Endothelial cell of umbilical vein (primary cell): Measurements from ENCODE around the gene KRT37. TPM values are rescaled to one million over a fixed set of nuclear protein-coding genes. Genes with fewer than 3 reads are reported as not detected.

Experiments
- BruUV-seq: library from RNA; stranded (reverse); fragments of 400-500 nt; replicated peaks from 2 replicates; lab custom pipeline; 2021; lab: Mats Ljungman, UMichigan
- CTCF ChIA-PET: fragments of 300-600, 350-600 bp; sonication (Branson Sonifier 250); formaldehyde crosslinking; loops from one replicate; lab custom pipeline; 2021; ENCODE audit warnings: antibody characterized with exemption, inconsistent platforms; lab: Charles Lee
- POLR2A ChIA-PET: fragments of 300-600, 350-600 bp; sonication (Branson Sonifier 250); formaldehyde crosslinking; loops from one replicate; lab custom pipeline; 2021; ENCODE audit warnings: antibody characterized with exemption, inconsistent platforms; lab: Charles Lee
- DNase-seq: peaks from one replicate; pipeline ENCODE4 v3.0.0-alpha.2; 2011; ENCODE audit warnings: low read depth, low spot score
- FAIRE-seq: peaks from 2 replicates; lab custom pipeline; 2011; peaks lifted over from hg19 to GRCh38; lab: Jason Lieb, UNC
- H2AFZ ChIP-seq: 2 replicates; pipeline ENCODE4 v1.6.0; 2012; ENCODE audit warnings: low read depth, low read length, control low read depth, inconsistent platforms
- H3K27ac ChIP-seq: 2 replicates; pipeline ENCODE4 v1.5.1; 2011; ENCODE audit warnings: low read depth, mild to moderate bottlenecking, control low read depth, low read length, moderate library complexity; ENCODE audit not compliant: insufficient read depth
- H3K27me3 ChIP-seq, 2 experiments: 2 replicates each; pipeline versions ENCODE4 v1.6.0 to v1.6.1; 2011; ENCODE audit warnings: low read length in 2 of 2, mixed read lengths in 1 of 2; ENCODE audit not compliant: control insufficient read depth in 2 of 2, insufficient read depth in 2 of 2
- H3K36me3 ChIP-seq, 2 experiments: 2 replicates in 1 of 2; 3 replicates in 1 of 2; pipeline ENCODE4 v1.5.1; 2011; ENCODE audit warnings: low read length in 2 of 2, mild to moderate bottlenecking in 1 of 2, moderate library complexity in 1 of 2; ENCODE audit not compliant: control insufficient read depth in 2 of 2, insufficient read depth in 2 of 2; ENCODE audit errors: extremely low read depth in 1 of 2
- H3K4me1 ChIP-seq: 3 replicates; pipeline ENCODE4 v1.5.1; 2011; ENCODE audit warnings: mild to moderate bottlenecking, low read length; ENCODE audit not compliant: control insufficient read depth, insufficient read depth; ENCODE audit errors: extremely low read depth
- H3K4me2 ChIP-seq: 2 replicates; pipeline ENCODE4 v1.6.1; 2011; ENCODE audit warnings: low read length, control low read depth, mixed read lengths; ENCODE audit not compliant: insufficient read depth
- H3K4me3 ChIP-seq, 3 experiments: fragments of 200-600 bp in 1 of 3; sonication (generic), shearing (Covaris generic) in 1 of 3; replicated peaks in 1 of 3; 2 replicates each; pipeline ENCODE4 v1.5.1; 2011 to 2016; ENCODE audit warnings: control low read depth in 3 of 3, low read length in 3 of 3, mild to moderate bottlenecking in 2 of 3, inconsistent platforms in 1 of 3, low read depth in 1 of 3, moderate library complexity in 1 of 3; ENCODE audit not compliant: insufficient read depth in 1 of 3
- H3K79me2 ChIP-seq: 2 replicates; pipeline ENCODE4 v1.6.0; 2012; ENCODE audit warnings: low read length, inconsistent platforms; ENCODE audit not compliant: control insufficient read depth, insufficient read depth
- H3K9ac ChIP-seq: replicated peaks from 2 replicates; pipeline ENCODE3; 2011; ENCODE audit warnings: low read length, control low read depth; ENCODE audit not compliant: insufficient read depth; ENCODE audit errors: extremely low read depth
- H3K9me1 ChIP-seq: replicated peaks from 3 replicates; pipeline ENCODE4 v1.6.0; 2011; ENCODE audit warnings: mild to moderate bottlenecking, low read length; ENCODE audit not compliant: control insufficient read depth, insufficient read depth; ENCODE audit errors: extremely low read depth
- H3K9me3 ChIP-seq: replicated peaks from 2 replicates; pipeline ENCODE4 v1.5.1; 2012; ENCODE audit warnings: low read length, inconsistent platforms; ENCODE audit not compliant: control insufficient read depth, insufficient read depth
- H4K20me1 ChIP-seq: replicated peaks from 2 replicates; pipeline ENCODE3; 2011; ENCODE audit warnings: mild to moderate bottlenecking, low read length; ENCODE audit not compliant: control insufficient read depth, insufficient read depth; ENCODE audit errors: extremely low read depth
- CTCF ChIP-seq, 2 donors: IDR thresholded peaks; 1 replicate in 1 of 2; 2 replicates in 1 of 2; pipeline ENCODE4 v1.5.1; 2011; ENCODE audit warnings: low read length in 2 of 2, mild to moderate bottlenecking in 2 of 2, moderate library complexity in 2 of 2, control low read depth in 1 of 2, inconsistent platforms in 1 of 2, low read depth in 1 of 2; ENCODE audit not compliant: insufficient read depth in 1 of 2; ENCODE audit errors: extremely low read depth in 1 of 2
- EZH2 ChIP-seq: IDR thresholded peaks from 2 replicates; pipeline ENCODE4 v1.6.1; 2012; ENCODE audit warnings: borderline replicate concordance, low read depth, mild to moderate bottlenecking, moderate library complexity, low read length, inconsistent platforms; ENCODE audit not compliant: severe bottlenecking
- FOS ChIP-seq: IDR thresholded peaks from 2 replicates; pipeline ENCODE4 v1.6.1; 2011; ENCODE audit warnings: mild to moderate bottlenecking, low read length, moderate library complexity, borderline replicate concordance; ENCODE audit not compliant: insufficient read depth
- GATA2 ChIP-seq: IDR thresholded peaks from 2 replicates; pipeline ENCODE4 v1.7.0; 2011; ENCODE audit warnings: low read depth, mild to moderate bottlenecking, moderate library complexity, mixed read lengths, low read length; ENCODE audit not compliant: insufficient read length, insufficient read depth
- JUN ChIP-seq: IDR thresholded peaks from 2 replicates; pipeline ENCODE4 v1.6.1; 2011; ENCODE audit warnings: borderline replicate concordance, low read depth; ENCODE audit not compliant: insufficient read length, insufficient read depth
- MAX ChIP-seq: IDR thresholded peaks from 2 replicates; pipeline ENCODE4 v1.6.1; 2011; ENCODE audit not compliant: insufficient read depth, insufficient read length
- MYC ChIP-seq: IDR thresholded peaks from one replicate; pipeline ENCODE4 v1.6.1; 2011; ENCODE audit warnings: mild to moderate bottlenecking, low read depth, low read length
- POLR2A ChIP-seq: IDR thresholded peaks from 2 replicates; pipeline ENCODE4 v1.6.1; 2012; ENCODE audit warnings: low read depth, mild to moderate bottlenecking, control low read depth, low read length
- POLR2AphosphoS5 ChIP-seq: IDR thresholded peaks from 2 replicates; pipeline ENCODE4 v1.6.1; 2012; ENCODE audit warnings: low read depth, mild to moderate bottlenecking, control low read depth, low read length, moderate library complexity; ENCODE audit not compliant: insufficient read depth
- dilution Hi-C: fragments of 300-500 bp; cut with MboI; formaldehyde crosslinking; loops from one replicate; pipeline ENCODE4 v1.15.0; 2019; ENCODE audit warnings: low sequenced_read_pairs; ENCODE audit not compliant: extremely low pct_ligation_motif_present
- intact Hi-C: fragments of 100-400 bp; cut with micrococcal nuclease; formaldehyde crosslinking; loops from one replicate; pipeline ENCODE4 v1.10.0; 2022
- polyA plus RNA-seq, 4 experiments: library from polyadenylated mRNA; depleted of rRNA in 3 of 4; stranded (reverse) in 3 of 4; unstranded in 1 of 4; fragments of >200 nt; gene quantifications; 2 replicates each; pipeline versions ENCODE4 v1.2.1 to v1.2.3, GENCODE V29; 2011 to 2012; ENCODE audit warnings: missing spikeins in 1 of 4
- total RNA-seq: library from RNA; stranded (reverse); gene quantifications from 2 replicates; pipeline ENCODE4 v1.2.3, GENCODE V29; 2021

KRT37 gene
- total and polyA plus RNA-seq, 2 donors (not counting 3 experiments of a cell fraction or from before 2014, with no cell fraction given) = not detected

DNA sequence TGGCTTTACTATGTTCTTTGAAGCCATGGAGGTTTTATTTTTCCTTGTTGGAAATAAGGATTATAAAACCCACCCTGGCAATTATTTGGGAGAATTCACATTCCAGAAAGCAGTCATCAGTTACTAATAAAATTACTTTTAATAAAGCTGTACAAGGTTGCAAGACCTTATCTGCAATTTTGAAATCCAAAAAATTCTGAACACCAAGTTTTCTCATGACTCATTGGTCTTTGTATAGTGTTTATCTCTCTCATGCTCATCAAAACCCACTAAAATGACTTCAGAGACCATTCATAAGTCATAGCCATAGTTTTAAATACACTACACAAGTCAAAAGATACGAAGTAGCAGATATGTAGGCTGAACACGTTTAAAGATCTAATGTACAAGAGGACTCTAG lies 22.4 kb upstream of the KRT37 start:
- FAIRE-seq (no peak), DNase-seq (no peak)
- H3K79me2 ChIP-seq = no peaks in the 10 kb centered on the region
- intact Hi-C loops = no loop called here
- TF ChIP-seq MAX (no peak), EZH2 (no peak), JUN (no peak), POLR2A (no peak)
- ChIA-PET POLR2A (no interaction called here), CTCF (no interaction called here)
- H2AFZ ChIP-seq = no peak overlapping the region
- no peaks in the 10 kb centered on the region for H3K4me1 ChIP-seq
- no peaks in the 10 kb centered on the region for H4K20me1 ChIP-seq
- H3K9me3 ChIP-seq = no peaks in the 10 kb centered on the region
- no peak overlapping the region for H3K4me2 ChIP-seq
- H3K36me3 ChIP-seq = no peaks in the 10 kb centered on the region
- H3K27ac ChIP-seq = no peak overlapping the region
- H3K27me3 ChIP-seq = peaks cover 3 to 5% of the 10 kb centered on the region in 2 experiments
- no peaks in the 10 kb centered on the region for H3K9me1 ChIP-seq
- no peak overlapping the region for H3K4me3 ChIP-seq
- no TSS peak for BruUV-seq
- no peak overlapping the region for H3K9ac ChIP-seq
- dilution Hi-C loops = no loop called here

DNA sequence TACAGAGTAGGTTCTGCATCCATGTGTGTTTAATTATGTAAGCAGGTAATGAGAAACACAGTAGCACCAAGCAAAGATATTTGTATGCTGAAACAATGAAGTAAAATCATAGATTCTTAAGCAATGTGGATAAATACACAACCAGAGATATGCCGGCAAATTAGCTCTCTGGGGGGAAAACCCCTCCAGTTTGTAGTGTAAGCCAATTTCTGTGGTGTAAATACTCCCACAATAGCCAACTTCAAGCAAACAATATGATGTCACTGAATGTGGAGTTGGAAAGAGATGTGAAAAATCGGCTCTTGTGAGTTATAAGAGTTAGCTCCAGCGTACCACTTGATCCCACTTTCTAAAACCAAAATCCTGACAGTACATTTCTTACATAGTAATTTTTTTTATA lies 20.3 kb upstream of the KRT37 start:
- CTCF ChIA-PET = no interaction called here
- BruUV-seq = no TSS peak
- H3K4me1 ChIP-seq = no peaks in the 10 kb centered on the region
- H4K20me1 ChIP-seq = no peaks in the 10 kb centered on the region
- no peaks in the 10 kb centered on the region for H3K9me3 ChIP-seq
- no peak overlapping the region for H3K4me2 ChIP-seq
- TF ChIP-seq GATA2 (no peak), POLR2A (no peak), FOS (no peak), EZH2 (no peak), POLR2AphosphoS5 (no peak), JUN (no peak), MYC (no peak), MAX (no peak), CTCF (IDR thresholded peaks at IDR 0.05; ENCODE audit: extremely low read depth in 1 of 2, insufficient read depth in 1 of 2, low read depth in 1 of 2, low read length in 2 of 2) (no peak)
- H3K79me2 ChIP-seq = no peaks in the 10 kb centered on the region
- no peaks in the 10 kb centered on the region for H3K36me3 ChIP-seq
- dilution Hi-C loops = no loop called here
- DNase-seq (no peak), FAIRE-seq (no peak)
- no peaks in the 10 kb centered on the region for H3K9me1 ChIP-seq
- no peak overlapping the region for H2AFZ ChIP-seq
- H3K4me3 ChIP-seq = no peak overlapping the region
- intact Hi-C loops = no loop called here
- no peak overlapping the region for H3K9ac ChIP-seq
- no peak overlapping the region for H3K27ac ChIP-seq
- POLR2A ChIA-PET = no interaction called here
- H3K27me3 ChIP-seq = peaks cover 0 to 5% of the 10 kb centered on the region in 2 experiments
